Transverse colon (tissue), 3 donors: ENCODE results near the gene SLC25A47.

Experiments used
- EP300 ChIP-seq: sonication (generic); formaldehyde crosslinking; IDR thresholded peaks from one replicate; pipeline ENCODE4 v1.6.1; 2017; ENCODE audit warnings: antibody characterized with exemption, low read depth
- POLR2A ChIP-seq: fragments of 450-650 bp; IDR thresholded peaks from one replicate; pipeline ENCODE4 v1.6.1; 2016; ENCODE audit warnings: antibody characterized with exemption, mild to moderate bottlenecking, moderate library complexity
- TF ChIP-seq, protein P1 (sequence below), 5 experiments: fragments of 200-600 bp in 3 of 5; fragments of 450-650 bp in 2 of 5; sonication (generic) in 3 of 5; IDR thresholded peaks; 1 replicate in 2 of 5; 2 replicates in 3 of 5; pipeline ENCODE4 v1.5.1; 2016 to 2017; ENCODE audit warnings: antibody characterized with exemption in 5 of 5, inconsistent platforms in 3 of 5, mild to moderate bottlenecking in 2 of 5, moderate library complexity in 1 of 5

DNA sequence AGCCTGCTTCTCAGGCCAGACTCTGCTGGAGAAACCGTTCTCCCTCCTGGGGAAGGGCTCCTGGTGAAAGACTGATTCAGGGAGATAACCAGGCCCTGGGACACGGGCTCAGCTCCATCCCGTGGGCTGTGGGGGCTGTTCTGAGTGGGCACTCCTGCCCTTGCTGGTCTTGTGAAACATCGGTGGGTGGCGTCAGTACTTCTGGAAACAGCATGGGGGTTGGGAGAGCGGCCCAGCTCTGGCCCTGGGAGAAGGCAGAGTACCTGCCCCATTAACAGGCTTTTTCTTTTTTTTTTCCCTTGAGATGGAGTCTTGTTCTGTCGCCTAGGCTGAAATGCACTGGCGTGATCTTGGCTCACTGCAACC is 786 bp downstream of the SLC25A47 start:
- TF ChIP-seq, protein P1, sequence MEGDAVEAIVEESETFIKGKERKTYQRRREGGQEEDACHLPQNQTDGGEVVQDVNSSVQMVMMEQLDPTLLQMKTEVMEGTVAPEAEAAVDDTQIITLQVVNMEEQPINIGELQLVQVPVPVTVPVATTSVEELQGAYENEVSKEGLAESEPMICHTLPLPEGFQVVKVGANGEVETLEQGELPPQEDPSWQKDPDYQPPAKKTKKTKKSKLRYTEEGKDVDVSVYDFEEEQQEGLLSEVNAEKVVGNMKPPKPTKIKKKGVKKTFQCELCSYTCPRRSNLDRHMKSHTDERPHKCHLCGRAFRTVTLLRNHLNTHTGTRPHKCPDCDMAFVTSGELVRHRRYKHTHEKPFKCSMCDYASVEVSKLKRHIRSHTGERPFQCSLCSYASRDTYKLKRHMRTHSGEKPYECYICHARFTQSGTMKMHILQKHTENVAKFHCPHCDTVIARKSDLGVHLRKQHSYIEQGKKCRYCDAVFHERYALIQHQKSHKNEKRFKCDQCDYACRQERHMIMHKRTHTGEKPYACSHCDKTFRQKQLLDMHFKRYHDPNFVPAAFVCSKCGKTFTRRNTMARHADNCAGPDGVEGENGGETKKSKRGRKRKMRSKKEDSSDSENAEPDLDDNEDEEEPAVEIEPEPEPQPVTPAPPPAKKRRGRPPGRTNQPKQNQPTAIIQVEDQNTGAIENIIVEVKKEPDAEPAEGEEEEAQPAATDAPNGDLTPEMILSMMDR (IDR thresholded peaks at IDR 0.05), result no peak
- TF ChIP-seq POLR2A, result no peak
- no peak for TF ChIP-seq EP300
